AG08396 (cell line): ENCODE measurements around the gene S100G.
A peak's percentile ranks its signal among the peaks of the same experiment; 100 is the strongest.

Experiments used
- DNase-seq: peaks from one replicate; pipeline ENCODE4 v3.0.0; 2012; ENCODE audit warnings: low spot score, mixed read lengths

S100G gene

GRCh38 chrX:16646366-16647138 is 3.4 kb upstream of the S100G start:
- DNase-seq = no peak

DNA sequence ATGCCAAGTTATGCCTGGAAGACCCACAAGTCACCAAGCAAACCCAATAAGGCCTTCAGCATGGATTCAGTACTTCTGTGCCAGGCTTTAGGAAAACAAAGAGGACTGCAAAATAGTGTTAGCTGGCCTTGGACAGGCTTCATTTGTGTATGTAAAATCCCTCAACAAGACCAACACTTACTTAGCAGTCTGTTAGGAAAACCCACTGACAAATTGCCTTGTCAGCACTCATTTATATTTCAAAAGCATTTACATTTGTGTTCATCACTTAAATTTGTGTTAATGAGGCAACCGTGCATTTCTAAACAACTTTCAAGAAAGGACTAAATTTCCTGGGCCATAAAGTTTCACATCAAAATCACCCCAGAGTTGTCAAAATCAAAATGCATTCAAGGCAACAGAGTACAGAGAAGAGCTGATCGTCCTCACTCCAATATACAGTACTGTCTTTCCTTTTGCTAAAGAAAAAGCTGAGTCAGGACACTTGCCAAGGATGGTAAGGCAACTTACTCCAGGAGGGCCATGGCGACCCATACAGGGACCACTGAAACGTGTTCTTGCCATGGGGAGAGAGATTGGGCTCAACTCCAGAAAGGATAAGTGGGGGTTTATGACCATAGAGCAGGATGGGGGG is 1.6 kb downstream of the S100G start:
- no peak for DNase-seq

DNA sequence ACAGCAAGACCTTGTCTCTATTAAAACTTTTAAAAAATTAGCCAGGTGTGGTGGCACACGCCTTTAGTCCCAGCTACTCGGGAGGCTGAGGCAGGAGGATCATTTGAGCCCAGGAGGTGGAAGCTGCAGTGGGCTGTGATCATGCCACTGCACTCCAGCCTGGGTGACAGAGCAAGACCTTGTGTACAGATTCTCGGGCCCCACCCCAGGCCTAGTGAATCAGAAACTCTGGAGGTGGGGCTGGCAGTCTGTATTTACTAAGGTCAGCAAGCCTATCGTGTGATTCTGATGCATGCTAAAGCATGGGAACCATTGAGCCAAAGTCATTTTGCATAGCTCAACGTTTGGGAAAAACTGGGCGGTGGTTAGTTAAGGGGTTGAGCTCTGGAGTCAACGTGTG is 3.5 kb downstream of the S100G start:
- no peak for DNase-seq

DNA sequence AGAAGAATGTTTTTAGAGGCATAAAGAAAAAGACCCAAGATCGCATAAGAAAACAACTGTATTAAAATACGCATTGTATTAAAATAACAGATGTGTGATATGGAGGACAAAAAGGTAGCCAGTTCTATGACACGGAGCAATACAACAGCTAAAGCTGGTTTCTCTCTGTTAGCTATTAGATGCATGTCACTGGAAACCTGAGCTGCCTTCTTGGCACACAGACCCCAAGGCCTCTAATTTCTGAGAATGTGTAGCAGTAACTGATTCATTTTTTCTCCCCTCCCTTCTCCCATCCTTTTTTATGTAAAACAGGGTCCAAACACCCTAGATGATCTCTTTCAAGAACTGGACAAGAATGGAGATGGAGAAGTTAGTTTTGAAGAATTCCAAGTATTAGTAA is 4.1 kb downstream of the S100G start:
- no peak for DNase-seq

DNA sequence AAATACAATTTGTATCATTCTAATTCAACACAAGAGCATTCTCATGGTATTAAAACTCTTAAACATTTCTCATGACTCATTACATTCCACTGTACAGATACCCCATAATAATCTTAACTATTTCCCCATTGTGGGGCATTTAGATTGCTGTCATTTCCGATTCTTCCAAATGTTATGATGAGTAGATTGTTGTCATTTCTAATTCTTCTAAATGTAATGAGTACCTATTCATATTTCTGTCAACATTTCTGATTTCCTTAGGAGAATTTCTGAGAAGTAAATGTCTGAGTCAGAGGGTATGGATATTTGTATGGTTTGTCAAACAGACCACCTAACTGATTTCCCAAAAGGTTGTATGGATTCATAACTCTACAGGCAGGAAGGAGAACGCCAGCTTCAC is 8.3 kb downstream of the S100G start:
- peak; percentile 24 for DNase-seq

- peak; percentile 17 for DNase-seq
Observed at GRCh38 chrX:16659321-16659720, 9.4 kb downstream of the S100G start.

DNA sequence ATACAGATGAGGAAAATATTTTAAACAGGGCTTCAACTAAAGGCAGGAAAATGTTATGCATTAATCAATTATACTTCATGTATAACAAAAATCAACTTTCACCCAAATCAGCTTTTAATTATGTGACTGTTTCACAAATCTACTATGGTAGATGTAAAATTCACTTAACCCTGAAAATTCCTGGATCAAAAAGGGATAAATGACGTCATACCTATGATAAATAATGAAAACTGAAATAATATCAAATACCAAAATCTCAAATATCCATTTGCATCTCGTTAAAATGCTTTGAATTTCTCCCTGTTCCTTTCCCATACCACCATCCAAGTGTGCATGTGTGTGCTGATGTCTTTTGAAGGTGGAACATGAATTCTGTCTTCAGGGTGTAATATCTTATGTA is 11.5 kb downstream of the S100G start:
- no peak for DNase-seq

- DNase-seq = no peak
Observed at GRCh38 chrX:16662402-16662801, 12.4 kb downstream of the S100G start.

- no peak for DNase-seq
Observed at GRCh38 chrX:16664074-16664473, 14.1 kb downstream of the S100G start.

DNA sequence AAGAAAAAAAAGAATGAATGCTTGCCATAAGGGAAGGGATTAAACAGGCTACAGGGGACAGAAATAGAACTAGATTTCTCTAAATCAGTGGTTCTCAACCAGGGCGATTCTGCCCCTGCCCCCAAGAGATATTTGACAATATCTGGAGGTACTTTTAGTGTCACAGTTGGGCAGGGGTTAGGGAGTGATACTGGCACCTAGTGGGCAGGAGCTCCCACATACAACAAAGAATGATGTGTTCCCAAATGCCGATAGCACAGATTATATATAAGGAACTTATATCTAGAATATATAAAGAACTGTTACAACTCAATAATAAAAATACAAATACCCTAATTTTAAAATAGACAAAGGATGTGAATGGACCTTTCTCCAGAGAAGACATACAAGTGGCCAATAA is 14.7 kb downstream of the S100G start:
- DNase-seq = no peak

- DNase-seq = no peak
Observed at GRCh38 chrX:16665089-16665488, 15.1 kb downstream of the S100G start.

DNA sequence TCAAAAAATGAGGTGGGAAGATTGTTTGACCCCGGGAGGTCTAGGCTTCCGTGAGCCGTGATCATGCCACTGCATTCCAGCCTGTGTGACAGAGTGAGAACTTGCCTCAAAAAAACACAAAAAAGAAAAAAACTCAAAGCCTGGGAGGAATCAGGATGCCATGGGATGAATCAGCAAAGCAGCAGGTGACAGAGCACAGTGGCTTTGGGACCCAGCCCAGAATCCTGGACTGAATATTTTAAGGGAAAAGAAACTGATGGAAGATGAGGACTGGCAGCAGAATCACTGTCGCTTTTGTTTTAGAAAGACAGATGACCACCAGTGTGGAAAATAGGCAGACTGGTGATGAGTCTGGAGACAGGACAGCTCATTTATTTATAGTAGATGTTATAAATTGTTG is 16.6 kb downstream of the S100G start:
- DNase-seq = peak; percentile 55

- peak; percentile 57 for DNase-seq
Observed at GRCh38 chrX:16671005-16671404, 21.0 kb downstream of the S100G start.

- no peak for DNase-seq
Observed at GRCh38 chrX:16678689-16679088, 28.7 kb downstream of the S100G start.

DNA sequence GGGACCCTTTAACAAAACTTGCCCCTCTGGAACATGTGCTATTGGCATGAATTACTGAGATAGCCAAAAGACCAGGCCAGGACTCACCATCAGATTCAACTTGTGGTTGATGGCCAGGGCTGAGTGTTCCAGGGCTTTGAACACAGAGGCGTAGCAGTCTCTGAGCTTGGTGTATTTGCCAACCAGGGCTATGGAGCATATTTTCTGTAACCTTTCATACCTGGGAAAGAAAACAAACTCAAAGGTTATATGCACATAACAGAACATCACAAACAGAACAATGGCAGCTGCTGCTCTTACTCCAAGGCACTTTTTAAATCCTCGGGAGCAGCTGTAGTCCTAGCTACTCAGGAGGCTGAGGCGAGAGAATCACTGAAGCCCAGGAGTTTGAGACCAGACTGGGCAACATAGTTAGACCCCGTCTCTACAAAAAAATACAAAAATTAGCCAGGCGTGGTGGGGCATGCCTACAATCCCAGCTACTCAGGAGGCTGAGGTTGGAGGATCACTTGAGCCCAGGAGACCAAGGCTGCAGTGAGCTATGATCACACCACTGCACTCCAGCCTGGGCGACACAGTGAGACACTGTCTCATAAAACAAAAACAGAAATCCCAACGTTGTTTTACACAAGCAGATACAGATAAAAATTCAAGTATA is 33.2 kb downstream of the S100G start:
- no peak for DNase-seq

GRCh38 chrX:16687514-16687913 is 37.6 kb downstream of the S100G start:
- DNase-seq = no peak

GRCh38 chrX:16695079-16695676 is 45.2 kb downstream of the S100G start:
- DNase-seq = peak; percentile 55

GRCh38 chrX:16696956-16697355 is 47.0 kb downstream of the S100G start:
- DNase-seq = no peak

GRCh38 chrX:16699389-16699788 is 49.4 kb downstream of the S100G start:
- no peak for DNase-seq

DNA sequence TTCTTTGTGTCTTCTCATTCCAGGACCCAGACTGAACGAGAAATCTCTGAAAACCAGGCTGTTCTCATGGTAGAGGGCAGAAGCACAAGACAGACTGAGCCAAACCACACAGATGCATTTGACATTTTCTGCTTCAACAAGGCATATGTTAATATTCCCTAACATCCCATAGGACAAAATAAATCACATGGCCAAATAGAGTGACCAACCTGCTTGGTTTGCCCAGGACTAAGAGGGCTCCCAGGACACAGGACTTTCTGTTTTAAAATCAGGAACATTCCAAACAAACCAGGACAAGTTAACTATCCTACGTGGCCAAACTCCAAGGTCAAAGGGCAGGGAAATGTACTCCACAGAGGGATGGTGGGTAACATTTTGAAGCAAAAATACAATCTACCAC is 50.8 kb downstream of the S100G start:
- no peak for DNase-seq

DNA sequence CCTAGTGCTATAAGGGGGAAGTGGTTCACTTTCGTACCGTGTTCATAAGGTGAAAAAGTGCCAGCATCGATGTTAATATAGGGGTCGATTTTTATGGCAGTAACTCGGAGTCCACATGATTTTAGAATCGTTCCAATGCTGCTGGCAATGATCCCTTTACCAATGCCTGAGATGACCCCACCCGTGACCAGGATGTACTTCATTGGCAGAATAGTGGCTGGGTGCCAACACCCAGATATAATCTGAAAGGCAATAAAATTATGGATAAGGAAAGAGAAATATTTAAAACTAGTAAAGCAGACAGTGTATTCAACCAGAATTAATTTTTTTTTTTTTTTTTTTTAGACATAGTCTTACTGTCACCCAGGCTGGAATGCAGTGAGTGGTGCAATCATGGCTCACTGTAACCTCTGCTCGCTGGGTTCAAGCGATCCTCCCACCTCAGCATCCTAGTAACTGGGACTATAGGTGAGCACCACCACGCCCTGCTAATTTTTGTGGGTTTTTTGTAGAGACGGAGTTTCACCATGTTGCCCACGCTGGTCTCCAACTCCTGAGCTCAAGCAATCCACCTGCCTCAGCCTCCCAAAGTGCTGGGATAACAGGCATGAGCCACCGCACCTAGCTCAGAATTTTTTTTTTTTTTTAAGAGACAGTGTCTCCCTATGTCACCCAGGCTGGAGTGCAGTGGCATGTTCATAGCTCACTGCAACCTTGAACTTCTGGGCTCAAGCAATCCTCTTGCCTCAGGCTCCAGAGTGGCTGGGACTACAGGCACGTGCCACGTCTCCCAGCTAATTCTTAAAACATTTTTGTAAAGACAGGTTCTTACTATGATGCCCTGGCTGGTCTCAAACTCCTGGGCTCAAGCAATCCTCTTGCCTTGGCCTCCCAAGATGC is 53.0 kb downstream of the S100G start:
- no peak for DNase-seq
